IPS-20b (cell line): ENCODE data around the gene SLC7A8.
"Not testable (repeated sequence)": the region's sequence is repeated elsewhere in the genome, so short reads cannot be mapped to it uniquely, and the experiment has no call there.

Source experiments
- H3K27ac ChIP-seq: one replicate; pipeline ENCODE4 v1.5.1; 2013; ENCODE audit warnings: low read length
- H3K27me3 ChIP-seq: 2 replicates; pipeline ENCODE4 v1.6.1; 2013; ENCODE audit warnings: mild to moderate bottlenecking, low read length, inconsistent platforms; ENCODE audit not compliant: insufficient read depth
- H3K36me3 ChIP-seq: 2 replicates; pipeline ENCODE4 v1.6.1; 2013; ENCODE audit warnings: low read depth, mild to moderate bottlenecking, inconsistent platforms, low read length, moderate library complexity; ENCODE audit not compliant: insufficient read depth
- H3K4me1 ChIP-seq: 2 replicates; pipeline ENCODE4 v1.6.1; 2013; ENCODE audit warnings: mild to moderate bottlenecking, control low read depth, inconsistent platforms, low read length, moderate library complexity; ENCODE audit not compliant: insufficient read depth
- H3K4me3 ChIP-seq: 2 replicates; pipeline ENCODE4 v1.5.1; 2013; ENCODE audit warnings: mild to moderate bottlenecking, low read length, inconsistent platforms
- H3K9ac ChIP-seq: 2 replicates; pipeline ENCODE4 v1.6.1; 2013; ENCODE audit warnings: low read depth, mild to moderate bottlenecking, inconsistent platforms, low read length, moderate library complexity
- H3K9me3 ChIP-seq: 2 replicates; pipeline ENCODE4 v1.6.1; 2013; ENCODE audit warnings: mild to moderate bottlenecking, low read depth, low read length, inconsistent platforms; ENCODE audit not compliant: insufficient read depth

The SLC7A8 gene

GRCh38 chr14:23183479-23183878 lies at the start of gene SLC7A8:
Gene SLC7A8 (minus strand): TSS chr14:23183660. CDS start chr14:23182914, 746 bp downstream.
- Histone ChIP-seq H3K27ac (no peak within 1 kb of the TSS), H3K9me3 (no peaks in the 10 kb centered on the region), H3K4me1 (peaks cover 10% of the 10 kb centered on the region; the same call in 1 of the 2 replicates), H3K27me3 (no peaks in the 10 kb centered on the region), H3K36me3 (no peaks in the 10 kb centered on the region), H3K9ac (peak within 1 kb of the TSS; percentile 78; the same call in 1 of the 2 replicates), H3K4me3 (peak within 1 kb of the TSS; percentile 84)

DNA sequence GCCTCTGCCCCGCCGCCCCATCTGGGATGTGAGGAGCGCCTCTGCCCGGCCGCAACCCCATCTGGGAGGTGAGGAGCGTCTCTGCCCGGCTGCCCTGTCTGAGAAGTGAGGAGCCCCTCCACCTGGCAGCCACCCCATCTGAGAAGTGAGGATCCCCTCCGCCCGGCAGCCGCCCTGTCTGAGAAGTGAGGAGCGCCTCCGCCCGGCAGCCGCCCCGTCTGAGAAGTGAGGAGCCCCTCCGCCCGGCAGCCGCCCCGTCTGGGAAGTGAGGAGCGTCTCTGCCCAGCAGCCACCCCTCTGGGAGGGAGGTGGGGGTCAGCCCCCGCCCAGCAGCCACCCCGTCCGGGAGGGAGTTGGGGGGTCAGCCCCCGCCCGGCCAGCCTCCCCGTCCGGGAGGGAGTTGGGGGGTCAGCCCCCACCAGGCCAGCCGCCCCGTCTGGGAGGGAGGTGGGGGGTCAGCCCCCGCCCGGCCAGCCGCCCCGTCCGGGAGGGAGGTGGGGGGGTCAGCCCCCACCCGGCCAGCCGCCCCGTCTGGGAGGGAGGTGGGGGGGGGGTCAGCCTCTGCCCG lies 48.9 kb upstream of the SLC7A8 start:
- H3K4me1 ChIP-seq, H3K27ac ChIP-seq, H3K27me3 ChIP-seq, H3K36me3 ChIP-seq, H3K9me3 ChIP-seq, H3K9ac ChIP-seq, H3K4me3 ChIP-seq: not testable (repeated sequence)

DNA sequence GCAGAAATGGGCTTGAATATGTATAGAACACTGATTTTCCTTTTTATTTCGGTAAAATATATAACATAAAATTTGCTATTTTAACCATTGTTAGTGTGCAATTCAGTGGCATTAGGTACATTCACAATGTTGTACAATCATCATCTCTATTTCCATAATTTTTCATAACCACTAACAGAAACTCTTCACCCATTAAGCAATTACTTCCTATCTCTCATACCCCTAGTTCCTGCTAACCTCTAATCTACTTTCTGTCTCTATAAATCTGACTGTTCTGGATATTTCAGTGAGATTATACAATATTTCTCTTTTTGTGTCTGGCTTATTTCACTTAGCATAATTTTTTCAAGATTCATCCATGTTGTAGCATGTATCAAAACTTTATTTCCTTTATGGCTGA lies 45.4 kb upstream of the SLC7A8 start:
- H3K27ac ChIP-seq: no peak overlapping the region

DNA sequence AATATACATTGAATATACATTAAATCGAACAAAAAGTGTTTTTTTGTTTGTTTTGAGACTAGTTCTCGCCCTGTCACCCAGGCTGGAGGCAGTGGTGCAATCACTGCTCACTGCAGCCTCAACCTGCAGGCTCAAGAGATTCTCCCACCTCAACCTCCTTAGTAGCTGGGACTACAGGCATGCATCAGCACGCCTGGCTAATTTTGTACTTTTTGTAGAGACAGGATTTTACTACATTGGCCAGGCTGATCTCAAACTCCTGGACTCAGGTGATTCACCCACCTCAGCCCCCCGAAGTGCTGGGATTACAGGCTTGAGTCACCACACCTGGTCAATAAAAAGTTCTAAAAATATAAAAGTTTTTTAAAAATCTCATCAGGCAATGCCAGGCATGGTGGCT lies 44.1 kb upstream of the SLC7A8 start:
- H3K9ac ChIP-seq: no peak overlapping the region

More for the DNA sequence above, 45.4 kb upstream of the SLC7A8 start:
- H3K4me3 ChIP-seq: no peak overlapping the region
- H3K4me1 ChIP-seq: no peaks in the 10 kb centered on the region
- no peak overlapping the region for H3K9ac ChIP-seq
- H3K9me3 ChIP-seq: peaks cover 9% of the 10 kb centered on the region; the same call in 1 of the 2 replicates
- H3K27me3 ChIP-seq: no peaks in the 10 kb centered on the region
- H3K36me3 ChIP-seq: no peaks in the 10 kb centered on the region

GRCh38 chr14:23224958-23225357 lies 41.5 kb upstream of the SLC7A8 start:
- H3K36me3 ChIP-seq, H3K9me3 ChIP-seq, H3K4me1 ChIP-seq, H3K9ac ChIP-seq, H3K4me3 ChIP-seq, H3K27me3 ChIP-seq, H3K27ac ChIP-seq: not testable (repeated sequence)

More for the DNA sequence above, 44.1 kb upstream of the SLC7A8 start:
- no peaks in the 10 kb centered on the region for H3K36me3 ChIP-seq
- no peak overlapping the region for H3K4me3 ChIP-seq
- H3K27ac ChIP-seq: no peak overlapping the region
- peaks cover 9% of the 10 kb centered on the region; the same call in 1 of the 2 replicates for H3K9me3 ChIP-seq
- H3K4me1 ChIP-seq: no peaks in the 10 kb centered on the region
- no peaks in the 10 kb centered on the region for H3K27me3 ChIP-seq

GRCh38 chr14:23219075-23219474 lies 35.6 kb upstream of the SLC7A8 start:
- peaks cover 8% of the 10 kb centered on the region for H3K9me3 ChIP-seq
- no peak overlapping the region for H3K27ac ChIP-seq
- no peaks in the 10 kb centered on the region for H3K36me3 ChIP-seq
- H3K27me3 ChIP-seq: no peaks in the 10 kb centered on the region
- H3K4me3 ChIP-seq: no peak overlapping the region
- 0 out of 2 replicates have a peak, but pooled peaks cover 6% of the 10 kb centered on the region for H3K4me1 ChIP-seq
- no peak overlapping the region for H3K9ac ChIP-seq

GRCh38 chr14:23217032-23218020 lies 33.9 kb upstream of the SLC7A8 start:
- Histone ChIP-seq H3K4me3 (no peak overlapping the region), H3K4me1 (0 out of 2 replicates have a peak, but pooled peaks cover 6% of the 10 kb centered on the region), H3K27me3 (no peaks in the 10 kb centered on the region), H3K9ac (no peak overlapping the region), H3K27ac (no peak overlapping the region), H3K9me3 (peaks cover 8% of the 10 kb centered on the region), H3K36me3 (no peaks in the 10 kb centered on the region)

DNA sequence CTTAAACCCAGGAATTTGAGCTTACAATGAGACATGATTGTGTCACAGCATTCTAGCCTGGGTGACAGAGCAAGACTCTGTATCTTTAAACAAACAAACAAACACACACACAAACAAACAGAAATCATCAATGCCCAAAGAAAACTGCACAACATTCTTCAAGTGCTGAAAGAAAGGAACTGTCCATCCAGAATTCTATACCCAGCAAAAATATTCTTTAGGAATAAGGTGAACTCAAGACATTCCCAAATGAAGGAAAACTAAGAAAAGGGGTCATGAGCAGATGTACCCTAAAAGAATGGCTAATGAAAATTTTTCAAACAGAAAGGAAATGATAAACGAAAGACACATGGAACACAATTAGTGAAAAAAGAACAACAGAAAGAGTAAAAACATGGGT lies 32.0 kb upstream of the SLC7A8 start:
- no peaks in the 10 kb centered on the region for H3K27me3 ChIP-seq
- H3K4me3 ChIP-seq: no peak overlapping the region

GRCh38 chr14:23209651-23210423 lies 26.4 kb upstream of the SLC7A8 start:
- Histone ChIP-seq H3K4me3 (no peak overlapping the region), H3K9me3 (no peaks in the 10 kb centered on the region), H3K36me3 (no peaks in the 10 kb centered on the region), H3K4me1 (peaks cover 25% of the 10 kb centered on the region), H3K9ac (no peak overlapping the region), H3K27ac (no peak overlapping the region), H3K27me3 (no peaks in the 10 kb centered on the region)

More for the DNA sequence above, 32.0 kb upstream of the SLC7A8 start:
- Histone ChIP-seq H3K36me3 (no peaks in the 10 kb centered on the region), H3K9me3 (peaks cover 8% of the 10 kb centered on the region), H3K4me1 (0 out of 2 replicates have a peak, but pooled peaks cover 6% of the 10 kb centered on the region), H3K27ac (no peak overlapping the region), H3K9ac (no peak overlapping the region)

DNA sequence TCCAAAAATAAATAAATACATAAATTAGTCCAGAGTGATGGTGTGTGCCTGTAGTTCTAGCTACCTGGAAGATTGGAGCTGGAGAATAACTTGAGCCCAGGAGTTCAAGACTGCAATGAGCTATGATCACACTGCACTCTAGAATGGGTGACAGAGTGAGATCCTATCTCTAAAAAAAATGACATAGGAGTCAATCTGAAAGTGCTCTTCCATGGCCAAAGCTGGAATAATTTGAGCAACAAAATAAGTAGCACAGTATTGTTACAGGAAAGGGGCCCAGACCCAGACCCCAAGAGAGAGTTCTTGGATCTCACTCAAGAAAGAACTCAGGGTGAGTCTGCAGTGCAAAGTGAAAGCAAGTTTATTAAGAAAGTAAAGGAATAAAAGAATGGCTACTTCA lies 24.9 kb upstream of the SLC7A8 start:
- H3K9ac ChIP-seq: no peak overlapping the region
- H3K27me3 ChIP-seq: no peaks in the 10 kb centered on the region
- H3K4me1 ChIP-seq: peaks cover 25% of the 10 kb centered on the region
- no peak overlapping the region for H3K4me3 ChIP-seq
- H3K27ac ChIP-seq: no peak overlapping the region
- no peaks in the 10 kb centered on the region for H3K36me3 ChIP-seq
- no peaks in the 10 kb centered on the region for H3K9me3 ChIP-seq

DNA sequence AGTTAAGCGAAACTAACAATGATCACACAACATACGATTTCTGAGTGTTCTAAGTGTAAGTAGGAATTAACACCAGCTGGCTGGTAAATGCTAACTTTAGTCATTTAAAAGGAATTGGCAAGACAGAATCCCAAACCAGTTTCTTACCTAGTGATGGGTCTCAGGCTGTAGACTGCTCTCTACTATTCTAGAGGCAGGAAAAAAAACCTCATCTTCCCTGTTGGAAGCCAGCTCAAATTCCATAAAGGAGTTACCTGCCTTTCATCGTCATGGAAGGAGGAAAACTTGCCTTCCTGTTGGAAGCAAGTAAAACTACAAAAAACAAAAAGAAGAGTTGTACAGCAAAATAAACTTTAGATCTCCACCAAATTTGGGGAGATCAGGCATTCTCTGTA lies 23.7 kb upstream of the SLC7A8 start:
- Histone ChIP-seq H3K27ac (peak overlapping the region; percentile 79), H3K27me3 (no peaks in the 10 kb centered on the region), H3K36me3 (no peaks in the 10 kb centered on the region), H3K4me3 (peak overlapping the region; percentile 56), H3K9me3 (no peaks in the 10 kb centered on the region), H3K4me1 (peaks cover 25% of the 10 kb centered on the region), H3K9ac (peak overlapping the region; percentile 58)
